Mesendoderm (in vitro differentiated cells): Measurements from ENCODE around the gene PRR3.
A peak's percentile ranks its signal among the peaks of the same experiment; 100 is the strongest.
"Not testable (repeated sequence)": the region's sequence is repeated elsewhere in the genome, so short reads cannot be mapped to it uniquely, and the experiment has no call there.

Experiments
- DNase-seq: peaks from one replicate; pipeline ENCODE4 v3.0.0; 2013
- H2AK5ac ChIP-seq: 2 replicates; pipeline ENCODE4 v1.6.1; 2013; ENCODE audit warnings: low read length, inconsistent platforms
- H2BK120ac ChIP-seq: 2 replicates; pipeline ENCODE4 v1.6.1; 2013; ENCODE audit warnings: low read depth, mild to moderate bottlenecking, low read length, moderate library complexity, mixed read lengths
- H2BK15ac ChIP-seq: replicated peaks from 2 replicates; pipeline ENCODE4 v1.6.1; 2013; ENCODE audit warnings: low read depth, mild to moderate bottlenecking, moderate library complexity
- H2BK5ac ChIP-seq: 2 replicates; pipeline ENCODE4 v1.6.1; 2013; ENCODE audit warnings: low read length, inconsistent platforms
- H3K18ac ChIP-seq: 2 replicates; pipeline ENCODE4 v1.6.1; 2013; ENCODE audit warnings: mild to moderate bottlenecking, low read length, mixed read lengths
- H3K23ac ChIP-seq: one replicate; pipeline ENCODE4 v1.6.1; 2013; ENCODE audit warnings: low read length
- H3K27ac ChIP-seq: 2 replicates; pipeline ENCODE4 v1.5.1; 2013; ENCODE audit warnings: low read depth, mild to moderate bottlenecking, inconsistent platforms, low read length, moderate library complexity
- H3K27me3 ChIP-seq: 2 replicates; pipeline ENCODE4 v1.6.1; 2013; ENCODE audit warnings: low read length, control low read depth, mild to moderate bottlenecking, inconsistent platforms; ENCODE audit not compliant: insufficient read depth, poor library complexity
- H3K36me3 ChIP-seq: 2 replicates; pipeline ENCODE4 v1.6.1; 2013; ENCODE audit warnings: low read length, inconsistent platforms; ENCODE audit not compliant: control insufficient read depth, insufficient read depth
- H3K4ac ChIP-seq: one replicate; pipeline ENCODE4 v1.6.1; 2013; ENCODE audit warnings: low read depth, mild to moderate bottlenecking, low read length, moderate library complexity
- H3K4me1 ChIP-seq: 2 replicates; pipeline ENCODE4 v1.6.1; 2013; ENCODE audit warnings: low read depth, low read length, inconsistent platforms; ENCODE audit not compliant: control insufficient read depth
- H3K4me2 ChIP-seq: 2 replicates; pipeline ENCODE4 v1.6.1; 2013; ENCODE audit warnings: low read length
- H3K4me3 ChIP-seq: 2 replicates; pipeline ENCODE4 v1.5.1; 2013; ENCODE audit warnings: mild to moderate bottlenecking, low read length
- H3K56ac ChIP-seq: one replicate; pipeline ENCODE4 v1.6.1; 2013; ENCODE audit warnings: low read length
- H3K79me1 ChIP-seq: 2 replicates; pipeline ENCODE4 v1.6.1; 2013; ENCODE audit warnings: low read length, inconsistent platforms
- H3K79me2 ChIP-seq: 2 replicates; pipeline ENCODE4 v1.6.1; 2013; ENCODE audit warnings: mild to moderate bottlenecking, low read length; ENCODE audit not compliant: control insufficient read depth, insufficient read depth
- H3K9ac ChIP-seq: 2 replicates; pipeline ENCODE4 v1.6.1; 2013; ENCODE audit warnings: low read length, inconsistent platforms
- H4K5ac ChIP-seq: one replicate; pipeline ENCODE4 v1.6.1; 2013; ENCODE audit warnings: low read length
- H4K8ac ChIP-seq: one replicate; pipeline ENCODE4 v1.6.1; 2013; ENCODE audit warnings: low read depth, mild to moderate bottlenecking, control low read depth, low read length, moderate library complexity
- WGBS: extraction: QIAGEN DNeasy Blood & Tissue Kit; methylation state at CpG from one replicate; pipeline ENCODE4 v1.1.7; 2013; ENCODE audit warnings: low lambda C conversion rate, missing lambda C conversion rate; ENCODE audit not compliant: insufficient coverage; ENCODE audit errors: extremely low coverage; 5-methylcytosine and 5-hydroxymethylcytosine counted together

The PRR3 gene

GRCh38 chr6:30589754-30590358, 32.8 kb downstream of the PRR3 start:
- H3K36me3 ChIP-seq = peaks cover 23% of the 10 kb centered on the region

GRCh38 chr6:30590509-30590908, 33.4 kb downstream of the PRR3 start:
- no peak overlapping the region for H3K4ac ChIP-seq
- no peak overlapping the region for H3K27ac ChIP-seq
- H3K79me2 ChIP-seq = peaks cover 3% of the 10 kb centered on the region
- no peaks in the 10 kb centered on the region for H3K27me3 ChIP-seq
- no peak overlapping the region for H3K4me3 ChIP-seq
- H4K8ac ChIP-seq = no peak overlapping the region
- peaks cover 3% of the 10 kb centered on the region for H3K79me1 ChIP-seq
- no peak overlapping the region for H3K23ac ChIP-seq
- no peak overlapping the region for H2AK5ac ChIP-seq
- no peak overlapping the region for H3K9ac ChIP-seq
- no CpG with 5 or more reads among the region's 8 CpGs for WGBS
- no peak overlapping the region for H3K4me2 ChIP-seq
- H2BK120ac ChIP-seq = no peak overlapping the region
- H3K36me3 ChIP-seq = peaks cover 18% of the 10 kb centered on the region
- H2BK15ac ChIP-seq = no peak overlapping the region
- no peak for DNase-seq
- no peak overlapping the region for H4K5ac ChIP-seq
- H3K56ac ChIP-seq = no peak overlapping the region
- H2BK5ac ChIP-seq = no peak overlapping the region
- H3K4me1 ChIP-seq = no peaks in the 10 kb centered on the region
- H3K18ac ChIP-seq = no peak overlapping the region

More at GRCh38 chr6:30589754-30590358, 32.8 kb downstream of the PRR3 start:
- Histone ChIP-seq H3K4me2 (no peak overlapping the region), H3K27ac (no peak overlapping the region), H3K4me3 (no peak overlapping the region), H3K4ac (no peak overlapping the region), H3K18ac (no peak overlapping the region), H3K9ac (no peak overlapping the region), H4K5ac (no peak overlapping the region), H3K23ac (no peak overlapping the region), H3K79me2 (peaks cover 3% of the 10 kb centered on the region), H2BK5ac (no peak overlapping the region), H2AK5ac (no peak overlapping the region), H3K56ac (no peak overlapping the region), H2BK120ac (no peak overlapping the region), H4K8ac (no peak overlapping the region), H3K4me1 (no peaks in the 10 kb centered on the region), H3K79me1 (peaks cover 3% of the 10 kb centered on the region), H2BK15ac (no peak overlapping the region), H3K27me3 (no peaks in the 10 kb centered on the region)
- WGBS = no CpG with 5 or more reads among the region's 15 CpGs
- DNase-seq = no peak

GRCh38 chr6:30591008-30591407, 33.9 kb downstream of the PRR3 start:
- H3K18ac ChIP-seq = no peak overlapping the region
- no peak for DNase-seq
- no peaks in the 10 kb centered on the region for H3K4me1 ChIP-seq
- H3K36me3 ChIP-seq = peaks cover 14% of the 10 kb centered on the region
- no peak overlapping the region for H2BK15ac ChIP-seq
- H3K56ac ChIP-seq = no peak overlapping the region
- H4K5ac ChIP-seq = no peak overlapping the region
- no peak overlapping the region for H2BK5ac ChIP-seq
- peaks cover 3% of the 10 kb centered on the region for H3K79me2 ChIP-seq
- peaks cover 3% of the 10 kb centered on the region for H3K79me1 ChIP-seq
- no peak overlapping the region for H3K4ac ChIP-seq
- no peak overlapping the region for H3K4me3 ChIP-seq
- no peak overlapping the region for H4K8ac ChIP-seq
- no peak overlapping the region for H3K23ac ChIP-seq
- WGBS = no CpG with 5 or more reads among the region's 1 CpG
- no peak overlapping the region for H3K9ac ChIP-seq
- H3K4me2 ChIP-seq = no peak overlapping the region
- H2BK120ac ChIP-seq = no peak overlapping the region
- no peaks in the 10 kb centered on the region for H3K27me3 ChIP-seq
- H3K27ac ChIP-seq = no peak overlapping the region
- no peak overlapping the region for H2AK5ac ChIP-seq

GRCh38 chr6:30592287-30592686, 35.2 kb downstream of the PRR3 start:
- Histone ChIP-seq H3K79me2 (peaks cover 3% of the 10 kb centered on the region), H3K23ac (no peak overlapping the region), H3K9ac (no peak overlapping the region), H3K4me2 (no peak overlapping the region), H2BK120ac (no peak overlapping the region), H2BK15ac (no peak overlapping the region), H4K5ac (no peak overlapping the region), H3K36me3 (peaks cover 10% of the 10 kb centered on the region), H3K18ac (no peak overlapping the region), H2AK5ac (no peak overlapping the region), H3K4ac (no peak overlapping the region), H3K79me1 (peaks cover 3% of the 10 kb centered on the region), H3K56ac (no peak overlapping the region), H4K8ac (no peak overlapping the region), H3K4me3 (no peak overlapping the region), H2BK5ac (no peak overlapping the region), H3K4me1 (no peaks in the 10 kb centered on the region), H3K27ac (no peak overlapping the region), H3K27me3 (no peaks in the 10 kb centered on the region)
- DNase-seq = no peak
- WGBS = no CpG with 5 or more reads among the region's 1 CpG

GRCh38 chr6:30597315-30598144, 40.4 kb downstream of the PRR3 start:
- H3K27me3 ChIP-seq, H3K79me1 ChIP-seq, H3K18ac ChIP-seq, H3K4ac ChIP-seq, H3K79me2 ChIP-seq, H3K4me1 ChIP-seq, H3K4me2 ChIP-seq, H4K8ac ChIP-seq, H3K23ac ChIP-seq, H3K56ac ChIP-seq, H2AK5ac ChIP-seq, H3K9ac ChIP-seq, H4K5ac ChIP-seq, H3K4me3 ChIP-seq, H2BK120ac ChIP-seq, H2BK5ac ChIP-seq, H2BK15ac ChIP-seq, H3K27ac ChIP-seq: not testable (repeated sequence)
- WGBS = no CpG with 5 or more reads among the region's 15 CpGs
- H3K36me3 ChIP-seq = peaks cover 10% of the 10 kb centered on the region
- DNase-seq = peak; percentile 90
